PC-3 (cell line): ENCODE measurements around the gene C5AR1. TPM values are rescaled to one million over a fixed set of nuclear protein-coding genes. Genes with fewer than 3 reads are reported as not detected.
"Not testable (repeated sequence)": the region's sequence is repeated elsewhere in the genome, so short reads cannot be mapped to it uniquely, and the experiment has no call there.

Experiments
- ATAC-seq: fragments of 200-7000 bp; cut with Tn5 transposase; 2 replicates; pipeline ENCODE4 v1.9.1; 2020; ENCODE audit warnings: mild to moderate bottlenecking, moderate library complexity
- BruUV-seq: library from RNA; stranded (reverse); fragments of 400-500 nt; replicated peaks from 2 replicates; lab custom pipeline; 2021; lab: Mats Ljungman, UMichigan
- CTCF ChIA-PET: fragments of 300-600 bp; sonication (Branson Sonifier 250); formaldehyde crosslinking; loops from one replicate; lab custom pipeline; 2022; ENCODE audit warnings: antibody characterized with exemption; lab: Charles Lee
- POLR2A ChIA-PET: fragments of 300-600 bp; sonication (Branson Sonifier 250); formaldehyde crosslinking; loops from one replicate; lab custom pipeline; 2022; ENCODE audit warnings: antibody characterized with exemption; ENCODE audit not compliant: unreplicated experiment; lab: Charles Lee
- DNase-seq: peaks from one replicate; pipeline ENCODE4 v3.0.0-alpha.2; 2015
- H2AFZ ChIP-seq: fragments of 300-600 bp; sonication (generic); 2 replicates; pipeline ENCODE4 v1.6.0; 2016; ENCODE audit warnings: antibody characterized with exemption, low read length
- H3F3A ChIP-seq: fragments of 300-600 bp; sonication (generic); one replicate; pipeline ENCODE4 v1.6.0; 2017; ENCODE audit warnings: antibody characterized with exemption, low read length, control low read depth, mild to moderate bottlenecking; ENCODE audit not compliant: unreplicated experiment
- H3K27ac ChIP-seq: fragments of 300-600 bp; sonication (generic); 2 replicates; pipeline ENCODE4 v1.5.1; 2016; ENCODE audit warnings: mild to moderate bottlenecking, low read length
- H3K27me3 ChIP-seq: fragments of 300-600 bp; sonication (generic); 2 replicates; pipeline ENCODE4 v1.6.1; 2016; ENCODE audit warnings: low read length, mixed read lengths
- H3K36me3 ChIP-seq: fragments of 300-600 bp; sonication (generic); 2 replicates; pipeline ENCODE4 v1.6.1; 2016; ENCODE audit warnings: low read depth, mixed run types, low read length, mixed read lengths
- H3K4me1 ChIP-seq: fragments of 300-600 bp; sonication (generic); 2 replicates; pipeline ENCODE4 v1.5.1; 2016; ENCODE audit warnings: low read length; ENCODE audit not compliant: insufficient read depth
- H3K4me2 ChIP-seq: fragments of 300-600 bp; sonication (generic); 2 replicates; pipeline ENCODE4 v1.6.0; 2016; ENCODE audit warnings: low read length
- H3K4me3 ChIP-seq: fragments of 300-600 bp; sonication (generic); 2 replicates; pipeline ENCODE4 v1.5.1; 2016; ENCODE audit warnings: mild to moderate bottlenecking, low read length, mixed read lengths
- H3K79me2 ChIP-seq: fragments of 300-600 bp; sonication (generic); 2 replicates; pipeline ENCODE4 v1.6.1; 2017; ENCODE audit warnings: low read length, mixed read lengths
- H3K9ac ChIP-seq: fragments of 300-600 bp; sonication (generic); 2 replicates; pipeline ENCODE4 v1.6.0; 2016; ENCODE audit warnings: mild to moderate bottlenecking, low read length
- H3K9me2 ChIP-seq: fragments of 300-600 bp; sonication (generic); replicated peaks from 2 replicates; pipeline ENCODE4 v1.6.1; 2016; ENCODE audit warnings: mixed run types, low read length, mixed read lengths
- H3K9me3 ChIP-seq: fragments of 300-600 bp; sonication (generic); 2 replicates; pipeline ENCODE4 v1.6.1; 2016; ENCODE audit warnings: low read length, mixed read lengths
- H4K20me1 ChIP-seq: fragments of 300-600 bp; sonication (generic); 2 replicates; pipeline ENCODE4 v1.6.1; 2016; ENCODE audit warnings: low read length, mixed read lengths
- CTCF ChIP-seq: fragments of 300-600 bp; sonication (generic); conservative IDR thresholded peaks from 2 replicates; pipeline ENCODE4 v1.5.1; 2017; ENCODE audit warnings: antibody characterized with exemption, low read depth, mild to moderate bottlenecking, low read length
- EZH2 ChIP-seq: fragments of 300-600 bp; sonication (generic); IDR thresholded peaks from one replicate; pipeline ENCODE4 v1.6.1; 2017; ENCODE audit warnings: antibody characterized with exemption, mild to moderate bottlenecking, low read length; ENCODE audit not compliant: unreplicated experiment
- EZH2phosphoT487 ChIP-seq: fragments of 300-600 bp; sonication (generic); IDR thresholded peaks from 2 replicates; pipeline ENCODE4 v1.6.1; 2018; ENCODE audit warnings: mild to moderate bottlenecking, antibody characterized with exemption, low read length, borderline replicate concordance
- intact Hi-C: fragments of 100-400 bp; cut with micrococcal nuclease; formaldehyde crosslinking; loops from 2 replicates; pipeline ENCODE4 v1.9.0; 2023
- total RNA-seq: library from RNA; depleted of rRNA; stranded (reverse); fragments of >200 nt; gene quantifications from 2 replicates; pipeline ENCODE4 v1.2.3, GENCODE V29; 2014

Gene C5AR1
- total RNA-seq, 1 experiment from 2014 or later = not detected

- H4K20me1 ChIP-seq = no peaks in the 10 kb centered on the region
- no peak overlapping the region for H2AFZ ChIP-seq
- no peaks in the 10 kb centered on the region for H3K4me1 ChIP-seq
- no peak overlapping the region for H3K27ac ChIP-seq
- H3F3A ChIP-seq = no peaks in the 10 kb centered on the region
- ChIA-PET POLR2A (no interaction called here), CTCF (no interaction called here)
- no peaks in the 10 kb centered on the region for H3K9me3 ChIP-seq
- no peak overlapping the region for H3K4me3 ChIP-seq
- no peaks in the 10 kb centered on the region for H3K27me3 ChIP-seq
- ATAC-seq (no peak), DNase-seq (no peak)
- H3K36me3 ChIP-seq = peaks cover 5% of the 10 kb centered on the region
- BruUV-seq = no TSS peak
- H3K9me2 ChIP-seq = no peaks in the 10 kb centered on the region
- no peak for TF ChIP-seq EZH2
- TF ChIP-seq CTCF = no peak
- no peak for TF ChIP-seq EZH2phosphoT487
- no peaks in the 10 kb centered on the region for H3K79me2 ChIP-seq
- intact Hi-C loops = no loop called here
- H3K9ac ChIP-seq = no peak overlapping the region
- no peak overlapping the region for H3K4me2 ChIP-seq
Observed at GRCh38 chr19:47362321-47362720, 52.7 kb downstream of the C5AR1 start.

GRCh38 chr19:47363758-47364531, 54.3 kb downstream of the C5AR1 start:
- no peak overlapping the region for H3K4me2 ChIP-seq
- intact Hi-C loops = no loop called here
- no peaks in the 10 kb centered on the region; the same call in 1 of the 2 replicates for H3K36me3 ChIP-seq
- H3K9ac ChIP-seq = no peak overlapping the region
- no peak for ATAC-seq
- DNase-seq = no peak
- H3K79me2 ChIP-seq = no peaks in the 10 kb centered on the region
- H3F3A ChIP-seq = no peaks in the 10 kb centered on the region
- no TSS peak for BruUV-seq
- H4K20me1 ChIP-seq = no peaks in the 10 kb centered on the region
- ChIA-PET POLR2A (no interaction called here), CTCF (no interaction called here)
- H3K4me1 ChIP-seq = no peaks in the 10 kb centered on the region
- no peaks in the 10 kb centered on the region for H3K9me2 ChIP-seq
- H3K4me3 ChIP-seq = no peak overlapping the region
- TF ChIP-seq EZH2 (no peak), CTCF (no peak), EZH2phosphoT487 (no peak)
- H3K27ac ChIP-seq = no peak overlapping the region
- no peaks in the 10 kb centered on the region for H3K9me3 ChIP-seq
- no peaks in the 10 kb centered on the region for H3K27me3 ChIP-seq
- no peak overlapping the region for H2AFZ ChIP-seq

- intact Hi-C loops, H3K4me1 ChIP-seq, H3K27ac ChIP-seq, H3K9ac ChIP-seq, ATAC-seq, CTCF ChIA-PET, H3K36me3 ChIP-seq, H2AFZ ChIP-seq, H3K79me2 ChIP-seq, H3K9me2 ChIP-seq, H3K9me3 ChIP-seq, DNase-seq, H3K27me3 ChIP-seq, BruUV-seq, H3K4me3 ChIP-seq, H3F3A ChIP-seq, H3K4me2 ChIP-seq, H4K20me1 ChIP-seq, POLR2A ChIA-PET: not testable (repeated sequence)
Observed at GRCh38 chr19:47365455-47365854, 55.8 kb downstream of the C5AR1 start.
